ENCODE measurements around the gene ARHGEF1.
A peak's percentile ranks its signal among the peaks of the same experiment; 100 is the strongest.

ARHGEF1 gene

DNA sequence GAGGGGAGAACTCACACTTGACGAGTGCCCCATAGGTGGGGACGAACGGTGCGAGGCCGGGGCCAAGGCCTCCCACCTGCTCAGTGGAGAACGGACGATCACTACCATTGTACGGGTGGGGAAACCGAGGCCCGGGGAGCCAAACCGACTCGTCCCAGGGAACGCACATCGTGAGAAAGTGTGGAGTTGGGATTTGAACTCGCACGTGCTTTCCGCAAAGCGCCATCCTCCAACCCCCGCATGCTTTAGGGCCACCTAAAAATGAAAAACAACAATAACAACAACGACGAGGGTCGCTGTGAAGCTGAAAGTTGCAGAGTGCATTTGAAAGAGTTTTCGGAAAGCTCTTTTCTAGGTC lies 458 bp downstream of the ARHGEF1 start:
- no peak for DNase-seq
- peak overlapping the region; percentile 87 for H3K4me3 ChIP-seq (ENCODE audit: low read depth, low read length)
- no peaks in the 10 kb centered on the region for H3K27me3 ChIP-seq (replicated peaks)
- H3K27ac ChIP-seq = no peak overlapping the region
- H3K36me3 ChIP-seq (replicated peaks) = no peaks in the 10 kb centered on the region
- TF ChIP-seq, protein P1, sequence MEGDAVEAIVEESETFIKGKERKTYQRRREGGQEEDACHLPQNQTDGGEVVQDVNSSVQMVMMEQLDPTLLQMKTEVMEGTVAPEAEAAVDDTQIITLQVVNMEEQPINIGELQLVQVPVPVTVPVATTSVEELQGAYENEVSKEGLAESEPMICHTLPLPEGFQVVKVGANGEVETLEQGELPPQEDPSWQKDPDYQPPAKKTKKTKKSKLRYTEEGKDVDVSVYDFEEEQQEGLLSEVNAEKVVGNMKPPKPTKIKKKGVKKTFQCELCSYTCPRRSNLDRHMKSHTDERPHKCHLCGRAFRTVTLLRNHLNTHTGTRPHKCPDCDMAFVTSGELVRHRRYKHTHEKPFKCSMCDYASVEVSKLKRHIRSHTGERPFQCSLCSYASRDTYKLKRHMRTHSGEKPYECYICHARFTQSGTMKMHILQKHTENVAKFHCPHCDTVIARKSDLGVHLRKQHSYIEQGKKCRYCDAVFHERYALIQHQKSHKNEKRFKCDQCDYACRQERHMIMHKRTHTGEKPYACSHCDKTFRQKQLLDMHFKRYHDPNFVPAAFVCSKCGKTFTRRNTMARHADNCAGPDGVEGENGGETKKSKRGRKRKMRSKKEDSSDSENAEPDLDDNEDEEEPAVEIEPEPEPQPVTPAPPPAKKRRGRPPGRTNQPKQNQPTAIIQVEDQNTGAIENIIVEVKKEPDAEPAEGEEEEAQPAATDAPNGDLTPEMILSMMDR (IDR thresholded peaks at IDR 0.05; ENCODE audit: low read depth, low read length, missing control alignments) = no peak
- in situ Hi-C loops (cut with HindIII; ENCODE audit: low pct_ligation_motif_present, low sequenced_read_pairs) = no loop called here

DNA sequence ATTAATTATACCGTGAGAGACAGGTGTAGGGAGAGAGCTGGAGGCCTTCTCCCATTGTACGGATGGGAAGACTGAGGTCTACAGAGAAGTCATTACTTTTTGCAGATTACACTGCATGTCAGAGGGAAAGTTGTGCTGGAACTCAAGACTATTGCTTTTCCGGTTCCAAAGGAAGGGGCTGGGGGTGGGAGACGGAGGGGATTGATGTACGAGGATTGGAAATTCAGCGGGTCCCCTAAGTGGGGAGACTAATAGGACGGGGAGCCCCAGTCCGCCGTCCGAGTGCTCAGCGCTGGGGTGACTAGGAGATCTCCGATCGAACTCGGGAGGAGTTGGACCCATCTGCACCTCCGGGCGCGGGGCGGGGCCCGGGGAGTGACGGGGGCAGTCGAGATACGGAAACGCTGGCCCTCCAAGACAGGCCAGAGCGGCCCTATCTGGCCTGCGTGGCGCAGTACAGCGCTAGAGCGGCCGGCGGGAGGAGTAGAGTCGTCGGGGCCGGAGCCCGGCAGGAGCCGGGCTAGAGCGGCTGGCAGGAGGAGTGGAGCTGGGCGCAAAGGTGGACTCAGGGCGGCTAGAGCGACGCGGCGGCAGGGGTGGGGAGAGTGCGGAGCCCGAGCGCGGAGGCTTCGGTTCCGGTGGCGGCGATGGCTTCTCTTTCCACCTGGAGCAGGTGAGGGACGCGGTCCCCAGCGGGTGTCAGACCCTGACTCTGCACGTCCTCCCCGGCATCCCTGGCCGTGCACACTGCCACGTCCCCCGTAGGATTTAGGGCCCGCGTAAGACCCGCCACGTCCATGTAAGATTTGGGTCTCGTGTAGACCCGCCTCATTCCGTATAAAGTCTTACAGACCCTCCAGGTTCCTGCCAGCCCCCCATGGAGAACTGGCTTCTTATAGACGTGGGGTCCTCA lies 1.1 kb downstream of the ARHGEF1 start:
- peak overlapping the region; percentile 56 for H3K27ac ChIP-seq
- H3K27me3 ChIP-seq (replicated peaks) = no peaks in the 10 kb centered on the region
- peaks cover under 1% of the 10 kb centered on the region for H3K36me3 ChIP-seq (replicated peaks)
- H3K4me3 ChIP-seq (ENCODE audit: low read depth, low read length) = peak overlapping the region; percentile 87
- in situ Hi-C loops (cut with HindIII; ENCODE audit: low pct_ligation_motif_present, low sequenced_read_pairs) = no loop called here
- TF ChIP-seq, protein P1 (IDR thresholded peaks at IDR 0.05; ENCODE audit: low read depth, low read length, missing control alignments) = no peak
- DNase-seq = peak; percentile 93

GRCh38 chr19:41886761-41887710 lies 4.1 kb downstream of the ARHGEF1 start:
- no peak for DNase-seq
- Histone ChIP-seq H3K36me3 (replicated peaks) (peaks cover 9% of the 10 kb centered on the region), H3K4me3 (ENCODE audit: low read depth, low read length) (no peak overlapping the region), H3K27me3 (replicated peaks) (no peaks in the 10 kb centered on the region), H3K27ac (no peak overlapping the region)
- TF ChIP-seq, protein P1 (IDR thresholded peaks at IDR 0.05; ENCODE audit: low read depth, low read length, missing control alignments) = no peak
- in situ Hi-C loops (cut with HindIII; ENCODE audit: low pct_ligation_motif_present, low sequenced_read_pairs) = no loop called here

GRCh38 chr19:41887711-41888382 lies 4.9 kb downstream of the ARHGEF1 start:
- no peak overlapping the region for H3K4me3 ChIP-seq (ENCODE audit: low read depth, low read length)
- no peak for DNase-seq
- in situ Hi-C loops (cut with HindIII; ENCODE audit: low pct_ligation_motif_present, low sequenced_read_pairs) = no loop called here
- no peaks in the 10 kb centered on the region for H3K27me3 ChIP-seq (replicated peaks)
- no peak overlapping the region for H3K27ac ChIP-seq
- peaks cover 16% of the 10 kb centered on the region for H3K36me3 ChIP-seq (replicated peaks)
- TF ChIP-seq, protein P1 (IDR thresholded peaks at IDR 0.05; ENCODE audit: low read depth, low read length, missing control alignments) = peak; percentile 56

- TF ChIP-seq, protein P1 (IDR thresholded peaks at IDR 0.05; ENCODE audit: low read depth, low read length, missing control alignments) = no peak
- H3K27me3 ChIP-seq (replicated peaks) = no peaks in the 10 kb centered on the region
- no peak overlapping the region for H3K27ac ChIP-seq
- H3K4me3 ChIP-seq (ENCODE audit: low read depth, low read length) = no peak overlapping the region
- in situ Hi-C loops (cut with HindIII; ENCODE audit: low pct_ligation_motif_present, low sequenced_read_pairs) = no loop called here
- peaks cover 19% of the 10 kb centered on the region for H3K36me3 ChIP-seq (replicated peaks)
- DNase-seq = no peak
Measured at GRCh38 chr19:41888926-41889325, 5.9 kb downstream of the ARHGEF1 start.

Data from brain microvascular endothelial cell (primary cell).